Stimulated activated naive CD4-positive, alpha-beta T cell (primary cell): Measurements from ENCODE around the gene FAM184A.
"Not testable (repeated sequence)": the region's sequence is repeated elsewhere in the genome, so short reads cannot be mapped to it uniquely, and the experiment has no call there.

Experiments used
- DNase-seq, 6 experiments: peaks; one replicate each; lab custom pipeline; 2025; lab: John Stamatoyannopoulos, UW

FAM184A gene, protein sequence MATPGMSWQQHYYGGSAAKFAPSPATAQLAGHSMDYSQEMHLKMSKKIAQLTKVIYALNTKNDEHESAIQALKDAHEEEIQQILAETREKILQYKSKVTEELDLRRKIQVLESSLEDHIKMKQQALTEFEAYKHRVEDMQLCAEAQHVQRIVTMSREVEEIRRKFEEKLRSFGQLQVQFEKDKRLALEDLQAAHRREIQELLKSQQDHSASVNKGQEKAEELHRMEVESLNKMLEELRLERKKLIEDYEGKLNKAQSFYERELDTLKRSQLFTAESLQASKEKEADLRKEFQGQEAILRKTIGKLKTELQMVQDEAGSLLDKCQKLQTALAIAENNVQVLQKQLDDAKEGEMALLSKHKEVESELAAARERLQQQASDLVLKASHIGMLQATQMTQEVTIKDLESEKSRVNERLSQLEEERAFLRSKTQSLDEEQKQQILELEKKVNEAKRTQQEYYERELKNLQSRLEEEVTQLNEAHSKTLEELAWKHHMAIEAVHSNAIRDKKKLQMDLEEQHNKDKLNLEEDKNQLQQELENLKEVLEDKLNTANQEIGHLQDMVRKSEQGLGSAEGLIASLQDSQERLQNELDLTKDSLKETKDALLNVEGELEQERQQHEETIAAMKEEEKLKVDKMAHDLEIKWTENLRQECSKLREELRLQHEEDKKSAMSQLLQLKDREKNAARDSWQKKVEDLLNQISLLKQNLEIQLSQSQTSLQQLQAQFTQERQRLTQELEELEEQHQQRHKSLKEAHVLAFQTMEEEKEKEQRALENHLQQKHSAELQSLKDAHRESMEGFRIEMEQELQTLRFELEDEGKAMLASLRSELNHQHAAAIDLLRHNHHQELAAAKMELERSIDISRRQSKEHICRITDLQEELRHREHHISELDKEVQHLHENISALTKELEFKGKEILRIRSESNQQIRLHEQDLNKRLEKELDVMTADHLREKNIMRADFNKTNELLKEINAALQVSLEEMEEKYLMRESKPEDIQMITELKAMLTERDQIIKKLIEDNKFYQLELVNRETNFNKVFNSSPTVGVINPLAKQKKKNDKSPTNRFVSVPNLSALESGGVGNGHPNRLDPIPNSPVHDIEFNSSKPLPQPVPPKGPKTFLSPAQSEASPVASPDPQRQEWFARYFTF

DNA sequence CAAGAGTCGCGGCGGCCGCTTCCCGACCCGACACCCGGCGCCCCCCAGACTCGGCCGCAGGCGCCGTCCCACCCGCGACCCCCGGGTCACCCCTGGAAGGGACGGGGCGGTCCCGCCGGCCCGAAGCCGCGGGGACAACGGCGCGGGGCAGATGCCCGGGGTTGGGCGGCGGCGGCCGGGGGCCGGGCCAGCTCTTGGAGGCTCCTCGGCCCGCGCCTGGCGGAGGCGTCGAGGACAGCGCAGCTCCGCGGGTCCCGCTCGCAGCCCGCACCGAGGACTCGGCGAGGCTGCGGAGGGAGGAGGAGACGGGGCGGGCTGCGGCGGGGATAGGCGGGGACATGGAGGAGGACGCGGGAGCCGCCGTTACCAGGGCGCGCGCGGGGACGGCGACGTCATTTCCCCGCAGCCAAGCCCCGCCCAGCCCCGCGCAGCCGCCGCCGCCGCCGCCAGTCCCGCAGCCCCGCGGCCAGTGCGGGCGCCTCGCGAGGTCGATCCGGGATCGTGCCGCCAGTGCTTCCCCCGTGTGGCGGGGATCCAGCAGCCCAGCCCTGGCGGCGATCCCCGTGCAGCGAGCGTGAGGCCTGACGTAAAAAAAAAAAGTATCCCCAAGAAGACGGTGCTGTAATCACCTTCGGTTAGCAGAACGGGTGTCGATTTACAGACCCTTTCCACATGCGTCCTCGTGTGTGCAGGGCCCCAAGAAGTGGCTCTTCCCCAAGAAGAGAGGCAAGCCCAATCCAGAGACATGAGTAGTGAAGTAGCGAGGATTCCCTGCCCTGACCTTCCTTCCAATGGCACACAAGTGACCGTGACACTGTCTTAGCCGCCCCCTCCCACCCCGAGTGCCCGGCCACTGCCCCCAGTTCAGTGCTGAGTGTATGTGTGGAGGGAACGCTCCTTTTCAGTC lies at the start of gene FAM184A:
Gene FAM184A, minus strand, starts transcription at position 289 of the 907 bp plus-strand sequence. CDS start 365 bp downstream, outside the sequence.
- DNase-seq, result peak; percentile 70 to 83 (median 78)

- DNase-seq, result no peak
Observed at GRCh38 chr6:119127627-119128026, 49.2 kb upstream of the FAM184A start.

- DNase-seq, result no peak
Observed at GRCh38 chr6:119126826-119127225, 48.4 kb upstream of the FAM184A start.

- DNase-seq, result no peak
Observed at GRCh38 chr6:119126140-119126539, 47.7 kb upstream of the FAM184A start.

DNA sequence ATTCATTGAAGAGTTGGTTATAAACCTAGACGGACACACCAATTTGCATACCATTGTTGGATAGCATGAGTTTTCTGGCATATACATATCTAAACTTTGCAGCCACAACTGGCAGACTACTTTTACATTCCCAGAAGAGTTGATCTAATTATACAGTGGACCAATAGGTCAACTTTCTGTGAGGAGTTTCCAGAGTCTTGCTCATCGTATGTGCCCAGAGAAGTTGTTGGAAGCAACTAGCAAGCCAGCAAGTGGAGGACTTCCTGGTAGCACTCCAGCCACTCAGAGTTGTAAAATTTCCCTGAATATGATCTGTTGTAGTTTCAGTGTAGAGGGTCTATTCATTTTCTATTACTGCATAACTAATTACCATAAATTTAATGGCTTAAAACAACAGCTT lies 47.1 kb upstream of the FAM184A start:
- no peak for DNase-seq

DNA sequence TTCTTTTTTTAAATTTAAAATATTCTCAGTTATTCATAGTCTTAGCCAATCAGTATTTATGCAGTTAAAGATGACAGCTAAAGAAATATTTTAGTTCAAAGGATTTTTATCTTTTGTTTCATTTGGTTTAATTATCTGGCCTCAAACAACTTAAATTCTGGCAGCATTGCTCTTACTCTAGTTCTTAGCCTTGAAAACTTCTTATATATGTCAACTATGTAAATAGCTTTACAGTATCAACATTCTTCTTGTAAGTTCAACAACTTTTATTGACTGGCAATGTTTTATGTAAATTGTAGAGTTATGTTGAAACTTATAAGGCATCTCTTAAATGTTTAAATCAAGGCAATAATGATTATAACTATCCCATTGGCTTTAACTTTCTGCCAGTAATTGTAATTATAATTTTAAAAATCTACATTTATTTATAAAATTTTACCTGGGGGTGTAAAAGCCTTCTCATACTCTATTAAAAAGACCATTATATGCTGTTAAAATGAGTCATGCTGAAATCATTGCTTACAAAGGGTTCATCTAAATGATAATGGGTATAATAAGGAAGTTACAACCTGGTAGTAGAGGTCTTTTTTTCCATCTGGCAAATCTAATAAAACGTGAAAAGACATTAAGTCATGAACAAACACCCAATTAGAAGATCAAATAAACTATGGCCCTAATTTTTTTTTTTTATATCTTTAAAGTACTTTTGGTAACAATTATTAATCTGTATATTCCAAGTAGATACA lies 45.8 kb upstream of the FAM184A start:
- no peak for DNase-seq

DNA sequence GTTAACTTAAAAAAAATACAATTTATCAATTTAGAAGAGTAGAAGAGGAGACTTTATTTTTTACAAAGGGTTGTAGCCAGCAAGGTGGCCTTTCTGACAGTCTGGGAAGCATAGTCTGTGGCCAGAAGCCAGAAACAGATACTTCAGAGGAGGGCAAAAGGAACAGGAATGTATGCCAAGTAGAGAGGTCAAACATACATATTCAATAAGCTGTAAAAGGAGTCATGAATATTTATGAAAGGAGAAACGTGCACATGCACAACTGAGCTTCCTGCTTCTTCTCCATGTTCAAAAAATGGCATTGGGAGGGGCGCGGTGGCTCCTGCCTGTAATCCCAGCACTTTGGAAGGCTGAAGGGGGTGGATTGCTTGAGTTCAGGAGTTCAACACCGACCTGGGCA lies 43.9 kb upstream of the FAM184A start:
- no peak for DNase-seq

DNA sequence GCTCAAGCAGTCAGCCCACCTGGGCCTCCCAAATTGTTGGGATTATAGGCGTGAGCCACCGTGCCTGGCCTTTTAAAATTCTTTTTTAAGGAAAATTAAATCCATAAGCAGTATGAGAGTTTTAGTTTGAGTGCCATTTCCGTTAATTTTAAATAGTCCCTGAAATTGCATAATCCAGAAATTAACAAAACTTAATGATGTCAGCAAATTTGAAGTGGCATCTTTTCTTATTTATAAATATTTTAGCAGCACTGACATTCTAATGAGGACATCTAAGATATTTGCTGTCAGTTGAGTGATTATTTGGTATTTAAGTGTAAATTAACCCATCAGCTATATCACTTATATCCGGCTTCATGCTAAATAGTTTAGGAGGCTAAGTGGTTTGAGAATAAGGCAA lies 42.9 kb upstream of the FAM184A start:
- no peak for DNase-seq

- no peak for DNase-seq
Observed at GRCh38 chr6:119119989-119120388, 41.5 kb upstream of the FAM184A start.

DNA sequence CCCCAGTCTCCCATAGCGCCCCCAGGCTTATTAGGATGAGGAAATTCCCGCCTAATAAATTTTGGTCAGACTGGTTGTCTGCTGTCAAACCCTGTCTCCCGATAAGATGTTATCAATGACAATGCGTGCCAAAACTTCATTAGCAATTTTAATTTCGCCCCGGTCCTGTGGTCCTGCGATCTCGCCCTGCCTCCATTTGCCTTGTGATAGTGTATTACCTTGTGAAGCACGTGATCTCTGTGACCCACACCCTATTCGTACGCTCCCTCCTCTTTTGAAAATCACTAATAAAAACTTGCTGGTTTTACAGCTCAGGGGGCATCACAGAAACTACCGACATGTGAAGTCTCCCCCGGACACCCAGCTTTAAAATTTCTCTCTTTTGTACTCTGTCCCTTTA lies 40.6 kb upstream of the FAM184A start:
- not testable (repeated sequence) for DNase-seq

DNA sequence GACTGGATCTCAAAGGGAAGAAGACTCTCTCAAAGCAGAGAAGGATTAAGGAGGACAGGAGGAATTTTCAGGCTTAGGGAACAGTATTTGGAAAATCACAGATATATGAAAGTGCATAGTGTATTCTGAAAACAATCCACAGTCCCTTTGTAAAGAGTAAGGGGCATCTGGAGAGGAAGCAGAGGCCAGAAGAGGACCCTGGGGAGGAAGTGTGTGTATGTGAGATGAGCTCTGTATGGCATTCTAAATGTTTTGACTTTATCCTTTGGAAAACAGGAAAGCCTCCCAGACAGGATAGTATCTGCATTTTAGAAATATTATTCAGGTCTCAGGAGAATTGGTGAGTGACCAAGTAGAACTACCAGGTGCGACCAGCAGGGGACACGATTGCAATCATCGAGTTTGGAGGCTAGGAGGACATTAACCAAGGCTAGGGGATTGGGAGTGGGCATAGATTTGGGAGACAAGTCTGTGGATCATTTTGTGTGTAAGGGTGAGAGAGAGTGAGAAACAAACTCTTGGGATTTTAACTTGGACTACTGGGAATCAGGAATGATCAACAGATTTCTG lies 38.3 kb upstream of the FAM184A start:
- no peak for DNase-seq

DNA sequence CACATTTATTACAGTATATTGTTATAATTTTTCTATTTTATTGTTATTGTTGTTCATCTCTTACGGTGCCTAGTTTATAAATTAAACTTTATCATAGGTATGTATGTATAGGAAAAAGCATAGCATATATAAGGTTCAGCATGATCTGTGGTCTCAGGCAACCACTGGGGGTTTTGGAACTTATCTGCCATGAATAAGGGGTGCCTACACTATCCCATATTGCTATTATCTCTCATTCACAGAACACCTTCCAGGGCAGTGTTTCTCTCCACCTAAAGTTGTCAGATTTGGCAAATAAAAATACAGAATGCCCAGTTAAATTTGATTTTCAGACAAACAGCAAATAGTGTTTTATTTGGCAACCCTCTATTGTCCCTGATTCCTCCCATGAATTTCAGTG lies 35.5 kb upstream of the FAM184A start:
- DNase-seq, result no peak

DNA sequence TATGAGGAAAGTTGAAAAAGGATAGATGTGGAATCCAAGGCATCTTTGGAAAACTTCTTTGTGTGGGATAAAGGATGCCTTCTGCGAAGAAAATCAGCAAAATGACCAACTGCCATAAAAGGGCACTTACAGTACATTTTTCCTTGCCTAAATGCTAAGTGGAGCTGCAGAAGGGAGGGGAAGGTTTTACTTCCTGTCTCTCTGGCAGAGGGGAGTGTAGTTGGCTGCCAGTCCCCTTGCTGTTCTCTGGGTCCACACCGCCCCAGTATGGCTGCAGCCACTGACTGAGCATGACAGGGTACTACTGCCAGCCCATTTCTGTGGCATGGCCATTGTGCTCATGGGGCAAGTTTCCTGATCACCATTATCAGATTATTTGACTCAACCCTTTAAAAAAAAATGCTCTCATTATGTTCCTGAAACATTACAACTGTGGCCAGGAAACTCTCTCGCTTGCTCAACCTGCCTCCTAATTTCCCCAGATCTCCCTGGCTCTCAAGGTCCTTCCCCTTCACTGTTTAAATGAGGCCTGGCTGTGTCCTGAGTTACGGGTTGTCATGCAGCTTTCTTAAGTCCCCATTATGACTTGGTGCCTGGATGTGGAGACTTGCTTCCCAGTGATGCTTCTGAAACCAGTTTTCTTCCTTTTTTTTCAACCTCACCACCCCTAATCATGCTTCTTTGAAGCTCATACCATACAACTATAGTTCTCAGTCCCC lies 34.5 kb upstream of the FAM184A start:
- DNase-seq, result no peak

DNA sequence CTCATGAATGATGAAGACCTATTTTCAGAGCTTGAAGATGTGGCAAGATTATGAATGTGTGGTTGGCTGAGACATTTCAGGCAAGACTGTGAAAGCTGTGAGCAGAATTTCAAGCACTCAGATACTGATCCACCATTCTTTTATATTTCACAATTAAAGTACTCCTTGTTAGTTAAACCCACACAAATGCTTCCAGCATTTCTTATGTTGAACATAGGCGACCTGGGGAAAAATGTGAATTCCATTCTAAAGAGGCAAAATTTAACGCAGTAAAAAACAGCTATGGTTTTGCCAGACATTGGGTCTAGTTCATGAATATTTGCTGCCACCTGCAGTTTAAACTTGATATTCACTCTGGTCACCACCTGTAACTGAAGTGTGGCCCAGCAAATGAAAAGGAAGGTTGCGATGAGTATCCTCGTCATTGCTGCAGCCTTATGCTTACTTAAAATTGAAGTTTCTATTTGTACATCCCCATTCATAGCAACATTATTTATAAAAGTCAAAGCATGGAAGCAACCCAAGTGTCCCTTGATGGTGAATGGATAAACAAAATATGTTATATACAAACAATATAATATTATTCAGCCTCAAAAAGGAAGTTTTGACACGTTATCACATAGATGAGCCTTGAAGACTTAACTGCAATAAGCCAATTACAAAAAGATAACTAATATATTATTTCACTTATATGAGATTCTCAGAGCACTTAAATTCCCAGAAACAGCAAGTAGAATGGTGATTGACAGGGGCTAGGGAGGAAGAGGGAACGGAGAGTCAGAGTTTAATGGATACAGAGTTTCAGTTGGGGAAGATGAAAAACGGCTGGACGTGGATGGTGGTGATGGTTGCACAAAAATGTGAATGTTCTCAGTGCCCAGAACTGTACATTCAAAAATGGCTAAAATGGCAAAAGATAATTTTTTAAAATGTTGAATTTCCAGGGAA lies 32.4 kb upstream of the FAM184A start:
- DNase-seq, result peak in 5 of 6 experiments; percentile 8 to 79 (median 35)

DNA sequence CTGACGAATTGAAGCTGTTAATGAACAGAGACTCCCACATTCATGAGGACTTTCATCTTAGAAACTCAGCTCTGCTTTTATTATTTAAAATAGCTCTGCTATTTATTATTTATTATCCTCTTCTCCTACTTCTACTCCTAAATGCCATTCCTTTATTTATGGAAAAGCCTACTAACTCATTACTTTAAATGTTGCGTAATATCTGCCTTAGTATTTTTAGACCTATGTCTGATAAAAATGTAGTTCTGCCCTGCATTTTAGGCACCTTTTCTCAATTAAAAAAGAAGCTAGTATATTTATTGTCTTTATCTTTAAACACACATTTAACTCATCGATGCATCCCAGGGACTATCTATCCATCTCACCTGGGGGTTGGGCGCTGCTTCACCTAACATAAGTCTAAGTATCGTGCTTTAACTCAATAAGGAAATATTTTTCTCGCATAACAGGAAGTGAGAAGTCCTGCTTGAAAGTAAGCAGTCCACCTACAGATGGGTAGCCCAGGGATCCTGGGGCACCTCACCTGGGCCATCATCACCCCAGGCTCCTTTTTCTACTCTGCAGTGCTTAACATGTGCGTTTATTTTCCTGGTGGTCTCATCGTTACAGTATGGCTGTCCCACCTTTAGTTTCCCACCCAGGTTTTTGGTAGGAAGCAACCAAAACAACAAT lies 31.3 kb upstream of the FAM184A start:
- DNase-seq, result peak in 1 of 6 experiments; percentile 7

DNA sequence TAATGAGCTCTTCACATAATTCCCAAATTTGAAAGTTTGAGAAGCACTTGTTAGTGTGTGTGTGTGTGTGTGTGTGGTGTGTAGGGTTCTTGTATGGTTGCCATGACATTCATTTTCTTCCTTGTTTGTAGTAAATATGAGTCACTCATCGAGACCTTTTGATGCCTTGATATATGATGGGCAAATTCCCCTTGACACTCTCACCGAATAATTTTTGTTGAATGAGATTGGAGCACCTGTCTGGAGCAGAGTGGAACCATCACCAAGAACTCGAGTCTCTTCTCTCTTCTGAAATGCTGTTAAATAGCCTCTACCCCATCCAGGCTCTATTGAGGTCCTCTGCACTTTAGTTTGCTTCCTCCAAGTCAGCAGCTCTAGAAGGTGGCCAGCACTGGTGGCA lies 29.6 kb upstream of the FAM184A start:
- DNase-seq, result no peak

DNA sequence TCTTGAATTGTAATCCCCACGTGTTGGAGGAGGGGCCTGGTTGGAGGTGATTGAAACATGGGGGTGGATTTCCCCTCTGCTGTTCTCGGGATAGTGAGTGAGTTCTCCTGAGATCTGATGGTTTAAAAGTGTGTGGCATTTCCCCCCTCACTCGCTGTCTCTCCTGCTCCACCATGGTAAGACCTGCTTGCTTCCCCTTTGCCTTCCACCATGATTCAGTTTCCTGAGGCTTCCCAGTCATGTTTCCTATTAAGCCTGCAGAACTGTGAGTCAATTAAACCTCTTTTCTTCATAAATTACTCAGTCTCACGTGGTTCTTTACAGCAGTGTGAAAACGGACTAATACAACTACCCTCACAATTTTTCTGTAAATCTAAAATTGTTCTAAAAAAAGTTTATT lies 26.8 kb upstream of the FAM184A start:
- no peak for DNase-seq

DNA sequence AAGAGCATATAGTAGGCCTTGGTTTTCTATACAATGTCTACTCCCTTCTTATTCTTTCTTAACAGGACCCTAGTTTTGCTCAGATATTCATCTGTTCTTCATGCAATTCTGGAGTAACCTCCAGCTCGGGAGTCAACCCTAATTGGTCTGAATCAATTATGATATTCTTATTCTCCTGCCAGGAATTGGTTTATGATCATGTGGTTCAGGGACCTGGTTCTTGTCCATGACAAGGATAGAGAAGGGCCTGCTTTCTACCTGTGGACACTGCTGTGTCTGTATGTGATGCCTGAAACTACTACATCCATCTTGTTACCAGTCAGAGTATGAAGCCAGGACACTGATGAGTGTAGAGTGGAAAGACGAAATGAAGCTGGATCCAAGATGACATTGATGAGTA lies 24.4 kb upstream of the FAM184A start:
- DNase-seq, result no peak
